Esophagus squamous epithelium (tissue), 4 donors: ENCODE results near the gene PCARE.

ENCODE experiments used
- CTCF ChIP-seq, 6 experiments: fragments of 450-650 bp in 4 of 6; fragments of 200-600 bp in 2 of 6; sonication (generic) in 2 of 6; IDR thresholded peaks; one replicate each; pipeline ENCODE4 v1.5.1; 2016 to 2019; ENCODE audit warnings: antibody characterized with exemption in 6 of 6, mild to moderate bottlenecking in 4 of 6, moderate library complexity in 4 of 6
- POLR2A ChIP-seq, 4 donors: fragments of 450-650 bp; IDR thresholded peaks; one replicate each; pipeline ENCODE4 v1.6.1; 2017; ENCODE audit warnings: antibody characterized with exemption in 4 of 4, mild to moderate bottlenecking in 4 of 4, moderate library complexity in 3 of 4

- TF ChIP-seq CTCF (IDR thresholded peaks at IDR 0.05) = no peak
- peak in 2 of 4 donors; percentile 37 to 53 for TF ChIP-seq POLR2A (IDR thresholded peaks at IDR 0.05)
Measured at GRCh38 chr2:29114946-29115609, 40.8 kb upstream of the PCARE start, which contains the start of gene CLIP4.
